A673 (cell line): ENCODE data around the gene SHROOM3. TPM values are rescaled to one million over a fixed set of nuclear protein-coding genes. Genes with fewer than 3 reads are reported as not detected.

ENCODE experiments used
- BruUV-seq: library from RNA; stranded (reverse); fragments of 400-500 nt; replicated peaks from 2 replicates; lab custom pipeline; 2021; lab: Mats Ljungman, UMichigan
- CTCF ChIA-PET: fragments of 300-600 bp; sonication (Branson Sonifier 250); formaldehyde crosslinking; loops from one replicate; lab custom pipeline; 2022; ENCODE audit warnings: antibody characterized with exemption; lab: Charles Lee
- POLR2A ChIA-PET: fragments of 300-600 bp; sonication (Branson Sonifier 250); formaldehyde crosslinking; loops from one replicate; lab custom pipeline; 2022; ENCODE audit warnings: antibody characterized with exemption; ENCODE audit not compliant: low non-redundant PET; lab: Charles Lee
- DNase-seq: peaks from one replicate; pipeline ENCODE4 v3.0.0-alpha.2; 2015; ENCODE audit warnings: low spot score
- H3K27ac ChIP-seq: fragments of 200-600 bp; sonication (generic); 2 replicates; pipeline ENCODE4 v1.5.1; 2016; ENCODE audit warnings: mixed run types, low read depth, mild to moderate bottlenecking, mixed read lengths, antibody characterized with exemption, low read length; ENCODE audit not compliant: poor library complexity, severe bottlenecking
- H3K27me3 ChIP-seq: fragments of 200-600 bp; sonication (generic); replicated peaks from 2 replicates; pipeline ENCODE4 v1.6.1; 2017; ENCODE audit warnings: mixed run types, low read depth, mild to moderate bottlenecking, mixed read lengths, antibody characterized with exemption, low read length; ENCODE audit not compliant: insufficient read depth, poor library complexity
- H3K36me3 ChIP-seq: fragments of 200-600 bp; sonication (generic); 2 replicates; pipeline ENCODE4 v1.6.1; 2016; ENCODE audit warnings: mixed run types, mild to moderate bottlenecking, mixed read lengths, antibody characterized with exemption, low read length; ENCODE audit not compliant: insufficient read depth, poor library complexity, severe bottlenecking
- H3K4me1 ChIP-seq: fragments of 200-600 bp; sonication (generic); 2 replicates; pipeline ENCODE4 v1.6.1; 2017; ENCODE audit warnings: mixed run types, mild to moderate bottlenecking, mixed read lengths, antibody characterized with exemption, low read length; ENCODE audit not compliant: insufficient read depth, poor library complexity, severe bottlenecking
- H3K4me3 ChIP-seq: fragments of 200-600 bp; sonication (generic); 2 replicates; pipeline ENCODE4 v1.5.1; 2016; ENCODE audit warnings: low read depth, mixed run types, mild to moderate bottlenecking, mixed read lengths, low read length; ENCODE audit not compliant: poor library complexity, severe bottlenecking
- H3K9me3 ChIP-seq: fragments of 200-600 bp; sonication (generic); 2 replicates; pipeline ENCODE4 v1.6.1; 2016; ENCODE audit warnings: mixed run types, low read depth, mild to moderate bottlenecking, mixed read lengths, antibody characterized with exemption, low read length; ENCODE audit not compliant: poor library complexity, severe bottlenecking
- EZH2 ChIP-seq: fragments of 200-600 bp; sonication (generic); IDR thresholded peaks from 2 replicates; pipeline ENCODE4 v1.6.1; 2017; ENCODE audit warnings: borderline replicate concordance, low read depth, mild to moderate bottlenecking, mixed read lengths, antibody characterized with exemption, low read length; ENCODE audit not compliant: poor library complexity, severe bottlenecking
- intact Hi-C: fragments of 100-400 bp; cut with micrococcal nuclease; formaldehyde crosslinking; loops from one replicate; pipeline ENCODE4 v1.10.0; 2022; ENCODE audit not compliant: unreplicated experiment
- total RNA-seq: library from RNA; stranded (reverse); gene quantifications from 2 replicates; pipeline ENCODE4 v1.2.3, GENCODE V29; 2021
- TF ChIP-seq, protein P1 (sequence below): fragments of 300-800, 200-600 bp; sonication (generic); conservative IDR thresholded peaks from 2 replicates; pipeline ENCODE4 v1.5.1; 2017; ENCODE audit warnings: low read depth, mild to moderate bottlenecking, antibody characterized with exemption, low read length, moderate library complexity, mixed read lengths

Gene SHROOM3
- total RNA-seq, 1 experiment from 2014 or later: 9.3 TPM

GRCh38 chr4:76558396-76559235 lies 123.6 kb downstream of the SHROOM3 start:
- no peak for TF ChIP-seq EZH2
- TF ChIP-seq, protein P1, sequence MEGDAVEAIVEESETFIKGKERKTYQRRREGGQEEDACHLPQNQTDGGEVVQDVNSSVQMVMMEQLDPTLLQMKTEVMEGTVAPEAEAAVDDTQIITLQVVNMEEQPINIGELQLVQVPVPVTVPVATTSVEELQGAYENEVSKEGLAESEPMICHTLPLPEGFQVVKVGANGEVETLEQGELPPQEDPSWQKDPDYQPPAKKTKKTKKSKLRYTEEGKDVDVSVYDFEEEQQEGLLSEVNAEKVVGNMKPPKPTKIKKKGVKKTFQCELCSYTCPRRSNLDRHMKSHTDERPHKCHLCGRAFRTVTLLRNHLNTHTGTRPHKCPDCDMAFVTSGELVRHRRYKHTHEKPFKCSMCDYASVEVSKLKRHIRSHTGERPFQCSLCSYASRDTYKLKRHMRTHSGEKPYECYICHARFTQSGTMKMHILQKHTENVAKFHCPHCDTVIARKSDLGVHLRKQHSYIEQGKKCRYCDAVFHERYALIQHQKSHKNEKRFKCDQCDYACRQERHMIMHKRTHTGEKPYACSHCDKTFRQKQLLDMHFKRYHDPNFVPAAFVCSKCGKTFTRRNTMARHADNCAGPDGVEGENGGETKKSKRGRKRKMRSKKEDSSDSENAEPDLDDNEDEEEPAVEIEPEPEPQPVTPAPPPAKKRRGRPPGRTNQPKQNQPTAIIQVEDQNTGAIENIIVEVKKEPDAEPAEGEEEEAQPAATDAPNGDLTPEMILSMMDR: no peak
- Histone ChIP-seq H3K27ac (no peak overlapping the region), H3K36me3 (no peaks in the 10 kb centered on the region), H3K27me3 (no peaks in the 10 kb centered on the region), H3K4me1 (no peaks in the 10 kb centered on the region), H3K9me3 (no peaks in the 10 kb centered on the region), H3K4me3 (no peak overlapping the region)
- intact Hi-C loops: no loop called here
- POLR2A ChIA-PET: no interaction called here
- BruUV-seq: no TSS peak
- CTCF ChIA-PET: no interaction called here
- no peak for DNase-seq

DNA sequence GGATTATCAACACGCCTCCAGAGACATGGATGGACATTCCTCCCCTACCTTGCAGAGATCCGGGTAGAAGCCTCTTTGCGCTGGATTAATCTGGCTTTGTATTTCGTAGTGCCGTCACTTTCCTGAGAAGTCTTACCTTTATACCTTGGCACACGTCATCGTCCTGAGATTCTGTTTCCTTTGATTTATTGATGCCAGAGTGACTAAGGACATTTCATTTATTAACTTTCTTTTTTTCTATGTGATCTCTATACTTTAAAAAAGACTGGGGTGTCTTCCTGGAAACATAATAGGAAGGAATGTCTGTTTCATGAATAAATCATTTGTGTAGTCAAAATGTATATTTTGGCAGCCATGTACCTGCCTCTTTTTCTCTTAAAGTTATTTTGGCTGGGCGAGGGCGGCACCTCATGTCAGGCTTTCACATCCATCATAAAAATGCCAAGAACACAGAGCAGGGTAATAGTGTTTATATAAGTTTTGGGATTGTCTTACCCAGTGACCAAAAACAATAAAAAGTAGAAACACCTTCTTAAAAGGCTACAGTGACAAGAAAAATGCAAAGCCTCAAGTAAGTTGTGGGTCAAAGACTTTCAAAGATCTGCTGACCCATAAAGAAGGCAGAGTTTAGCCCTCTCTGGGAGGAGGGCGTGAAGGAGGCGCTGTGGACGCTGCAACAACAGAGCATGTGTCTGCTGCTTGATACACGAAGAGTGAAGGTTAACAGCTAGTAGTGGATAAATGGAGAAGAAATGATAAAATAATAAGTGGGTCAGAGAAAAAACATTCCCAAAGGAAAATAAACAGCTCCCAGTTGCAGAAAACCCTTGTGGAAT lies 124.4 kb downstream of the SHROOM3 start:
- H3K4me1 ChIP-seq: no peaks in the 10 kb centered on the region
- BruUV-seq: no TSS peak
- intact Hi-C loops: no loop called here
- POLR2A ChIA-PET: no interaction called here
- H3K27me3 ChIP-seq: no peaks in the 10 kb centered on the region
- no peaks in the 10 kb centered on the region for H3K36me3 ChIP-seq
- no peak for DNase-seq
- TF ChIP-seq, protein P1: no peak
- no peak for TF ChIP-seq EZH2
- H3K27ac ChIP-seq: no peak overlapping the region
- no peak overlapping the region for H3K4me3 ChIP-seq
- CTCF ChIA-PET: no interaction called here
- H3K9me3 ChIP-seq: no peaks in the 10 kb centered on the region

- intact Hi-C loops: no loop called here
- ChIA-PET POLR2A (no interaction called here), CTCF (no interaction called here)
- DNase-seq: no peak
- Histone ChIP-seq H3K27me3 (no peaks in the 10 kb centered on the region), H3K27ac (no peak overlapping the region), H3K9me3 (no peaks in the 10 kb centered on the region), H3K4me1 (no peaks in the 10 kb centered on the region), H3K36me3 (no peaks in the 10 kb centered on the region), H3K4me3 (no peak overlapping the region)
- BruUV-seq: no TSS peak
- no peak for TF ChIP-seq EZH2
- TF ChIP-seq, protein P1: no peak
These were observed 127.1 kb downstream of the SHROOM3 start for GRCh38 chr4:76562161-76562560.
